NCI-H2227 (cell line): ENCODE results near the gene KIF21A.

Experiments
- DNase-seq: peaks from one replicate; lab custom pipeline; 2025; ENCODE audit not compliant: unreplicated experiment; lab: John Stamatoyannopoulos, UW

KIF21A gene

GRCh38 chr12:39392154-39392925 lies 50.6 kb downstream of the KIF21A start:
- DNase-seq: peak; percentile 3

DNA sequence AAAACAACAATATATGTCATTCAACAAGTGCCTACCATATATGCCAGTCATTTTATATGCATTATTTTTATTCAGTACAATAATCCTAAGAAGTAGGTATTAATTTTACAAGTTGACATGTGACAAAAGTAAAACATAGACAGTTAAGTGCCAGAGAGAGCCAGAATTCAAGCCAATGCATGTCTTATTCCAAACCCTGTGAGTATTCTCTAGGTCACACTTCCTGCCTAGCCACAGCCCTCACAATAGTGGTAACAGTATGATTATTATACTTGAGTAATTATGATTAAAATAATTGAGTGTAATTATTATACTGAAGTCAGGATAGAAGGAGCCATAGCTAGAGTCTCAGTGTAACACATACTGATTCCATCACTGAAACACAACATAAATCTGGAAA lies 52.2 kb downstream of the KIF21A start:
- no peak for DNase-seq

GRCh38 chr12:39389399-39390150 lies 53.3 kb downstream of the KIF21A start:
- no peak for DNase-seq

- DNase-seq: no peak
These were observed 56.6 kb downstream of the KIF21A start for GRCh38 chr12:39386335-39386734.

DNA sequence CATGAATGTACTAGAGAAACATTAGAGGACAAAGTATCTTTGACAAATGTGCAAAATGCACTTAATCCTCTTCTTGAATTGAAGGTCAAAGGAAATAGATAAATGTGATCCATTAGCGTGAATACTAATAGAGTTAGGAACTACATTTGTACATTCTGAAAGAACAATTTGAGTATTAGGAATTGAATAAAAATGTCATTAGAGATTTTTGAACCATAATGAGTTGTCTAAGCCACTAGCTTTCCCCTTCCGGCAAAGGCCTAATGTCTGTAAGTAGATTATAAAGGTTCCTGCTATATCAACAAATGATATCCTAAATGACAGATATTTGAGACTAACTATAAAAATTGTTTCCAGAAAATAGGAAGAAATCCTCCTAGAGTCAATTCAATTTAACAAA lies 59.8 kb downstream of the KIF21A start:
- DNase-seq: no peak

DNA sequence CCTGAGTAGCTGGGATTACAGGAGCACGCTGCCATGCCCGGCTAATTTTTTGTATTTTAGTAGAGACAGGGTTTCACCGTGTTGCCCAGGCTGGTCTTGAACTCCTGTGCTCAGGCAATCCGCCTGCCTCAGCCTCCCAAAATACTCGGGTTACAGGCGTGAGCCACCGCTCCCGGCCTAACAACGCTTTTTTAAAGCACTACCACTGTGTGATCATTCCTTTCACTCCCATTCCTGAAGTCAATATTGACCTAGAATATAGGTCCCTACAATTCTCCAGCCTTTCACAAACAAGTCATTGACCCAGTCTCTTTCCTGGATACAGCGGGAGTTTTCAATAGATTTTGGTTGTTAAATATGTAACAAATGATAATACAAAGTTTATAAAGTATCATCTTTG lies 62.8 kb downstream of the KIF21A start:
- DNase-seq: no peak

DNA sequence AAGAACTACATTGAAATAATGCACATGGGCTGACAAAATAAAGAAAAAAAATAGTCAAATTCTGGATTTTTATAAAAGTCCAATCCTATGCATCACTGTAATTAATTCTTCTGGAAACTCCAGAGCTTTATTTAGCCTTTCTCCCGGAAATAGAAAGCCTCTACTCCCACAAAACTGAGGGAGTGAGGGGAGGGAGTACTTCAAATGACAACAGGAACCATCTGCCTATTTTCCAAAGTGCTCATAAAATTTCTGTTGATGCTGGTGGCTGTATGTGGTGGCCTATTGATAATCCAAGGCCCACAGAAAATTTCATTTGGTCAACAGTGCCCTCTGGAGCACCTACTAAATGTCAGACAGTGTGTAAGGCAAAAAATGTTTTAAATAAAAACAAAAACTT lies 64.6 kb downstream of the KIF21A start:
- no peak for DNase-seq

DNA sequence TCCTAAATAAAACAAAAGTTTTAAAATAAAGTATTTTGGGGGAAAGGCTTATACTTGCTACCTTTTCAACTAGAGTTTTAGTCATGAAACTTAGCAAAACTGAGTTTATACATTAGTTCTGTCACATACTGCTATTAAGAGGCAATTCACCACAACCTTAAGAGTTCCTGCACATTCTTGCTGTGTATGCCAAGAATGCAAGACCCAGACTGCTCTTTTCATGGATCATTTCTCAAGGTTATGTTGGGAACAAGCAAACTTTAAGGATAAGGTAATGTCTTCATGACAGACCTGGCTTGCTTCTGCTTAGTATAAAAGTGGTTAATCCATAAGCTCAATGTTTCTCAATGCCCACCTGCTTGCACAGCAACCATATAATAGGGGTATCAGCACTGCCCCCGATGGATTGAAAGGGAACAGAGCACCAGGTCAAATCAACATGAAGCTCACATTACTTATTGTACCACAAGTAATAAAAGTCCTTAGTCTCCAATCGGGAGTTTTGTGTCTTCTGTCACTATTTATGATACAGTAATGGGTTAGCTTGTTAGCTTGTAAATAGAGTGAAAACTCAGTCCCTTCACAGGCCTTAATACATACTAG lies 67.6 kb downstream of the KIF21A start:
- no peak for DNase-seq

GRCh38 chr12:39372929-39373328 lies 70.0 kb downstream of the KIF21A start:
- no peak for DNase-seq

DNA sequence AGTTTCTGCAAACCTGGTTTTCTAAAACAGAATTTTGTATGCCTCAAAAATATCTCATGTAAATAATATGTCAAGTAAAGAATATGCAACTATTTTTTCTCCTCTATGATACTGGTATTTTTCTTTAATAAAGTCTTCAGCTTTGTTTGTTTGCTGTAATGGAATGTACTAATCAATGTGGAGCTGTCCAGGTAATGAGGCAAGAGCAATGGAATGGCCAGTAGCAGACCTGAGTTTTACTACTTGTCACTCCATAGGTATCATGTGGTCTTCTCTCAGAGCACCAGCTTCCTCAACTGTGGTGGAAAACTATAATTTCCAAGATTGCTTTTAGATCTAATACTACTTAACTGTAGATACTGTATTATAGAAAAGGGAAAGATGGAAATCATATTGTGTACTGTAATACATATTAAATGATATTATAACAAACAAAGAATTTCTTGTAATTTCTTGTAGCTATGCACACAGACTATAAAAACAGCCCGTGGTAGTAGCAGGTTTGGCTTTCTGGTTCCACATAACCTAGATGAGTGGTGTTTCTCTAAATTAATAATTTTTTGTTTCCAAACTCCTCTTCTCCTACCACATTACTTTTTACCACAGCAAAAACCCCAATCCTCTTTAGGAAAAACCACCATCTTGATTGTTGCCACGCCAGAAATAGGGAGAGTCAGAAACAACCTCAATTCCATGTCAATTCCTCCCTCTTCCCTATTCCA lies 70.6 kb downstream of the KIF21A start:
- no peak for DNase-seq

DNA sequence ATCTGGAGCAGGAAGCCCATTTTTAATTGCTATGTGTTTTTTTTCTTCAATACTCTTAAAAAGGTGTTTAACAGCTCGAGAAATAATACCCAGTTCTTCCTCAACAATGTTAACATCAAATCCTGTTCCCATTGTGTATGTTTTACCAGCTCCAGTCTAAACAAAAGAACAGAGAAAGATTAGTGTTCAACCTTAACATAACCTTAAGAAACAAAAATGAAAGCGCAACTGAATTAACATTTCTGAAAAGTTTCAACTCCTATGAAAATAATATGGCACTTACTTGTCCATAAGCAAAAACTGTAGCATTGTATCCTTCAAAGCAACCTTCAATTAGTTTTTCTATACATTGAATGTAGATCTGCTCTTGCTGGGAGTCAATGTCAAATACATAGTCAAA lies 73.2 kb downstream of the KIF21A start:
- no peak for DNase-seq

DNA sequence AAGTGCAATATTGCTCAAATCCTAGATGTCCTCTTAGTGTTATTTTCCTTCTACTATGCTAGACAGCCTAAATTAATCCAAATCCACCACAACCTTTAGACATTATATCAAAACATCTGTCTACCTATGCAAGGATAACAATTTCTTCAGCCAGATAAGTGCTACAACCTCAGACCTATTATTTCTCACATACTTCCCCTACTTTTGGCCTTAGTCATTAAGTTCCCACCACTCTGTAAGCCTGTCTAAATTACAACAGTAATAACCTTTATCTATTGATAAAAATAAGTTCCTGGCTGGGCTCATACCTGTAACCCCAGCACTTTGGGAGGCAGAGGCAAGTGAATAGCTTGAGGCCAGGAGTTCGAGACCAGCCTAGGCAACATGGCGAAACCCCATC lies 74.0 kb downstream of the KIF21A start:
- DNase-seq: no peak

- DNase-seq: no peak
These were observed 74.8 kb downstream of the KIF21A start for GRCh38 chr12:39368096-39368495.

- no peak for DNase-seq
These were observed 75.4 kb downstream of the KIF21A start for GRCh38 chr12:39367494-39367893.

GRCh38 chr12:39365364-39366001 lies 77.4 kb downstream of the KIF21A start:
- DNase-seq: no peak

- DNase-seq: no peak
These were observed 78.7 kb downstream of the KIF21A start for GRCh38 chr12:39364196-39364595.

DNA sequence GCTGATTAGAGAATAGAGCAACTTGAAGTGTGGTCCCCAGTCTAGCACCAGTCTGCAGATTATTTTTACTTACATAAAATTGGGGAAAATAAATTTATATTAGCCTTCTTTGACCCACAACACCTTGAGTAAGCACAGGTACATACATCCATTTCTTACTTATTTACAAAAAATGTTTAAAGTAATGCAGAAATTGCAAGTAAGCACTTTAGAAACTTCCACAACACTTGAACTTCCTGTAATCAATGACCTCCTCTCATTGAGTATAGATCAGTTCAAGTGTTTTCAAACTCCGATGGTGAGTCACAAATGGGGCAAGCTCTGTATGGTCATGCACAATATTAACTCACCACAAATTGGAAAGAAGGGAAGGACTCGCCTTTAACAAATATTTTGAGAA lies 83.3 kb downstream of the KIF21A start:
- no peak for DNase-seq

DNA sequence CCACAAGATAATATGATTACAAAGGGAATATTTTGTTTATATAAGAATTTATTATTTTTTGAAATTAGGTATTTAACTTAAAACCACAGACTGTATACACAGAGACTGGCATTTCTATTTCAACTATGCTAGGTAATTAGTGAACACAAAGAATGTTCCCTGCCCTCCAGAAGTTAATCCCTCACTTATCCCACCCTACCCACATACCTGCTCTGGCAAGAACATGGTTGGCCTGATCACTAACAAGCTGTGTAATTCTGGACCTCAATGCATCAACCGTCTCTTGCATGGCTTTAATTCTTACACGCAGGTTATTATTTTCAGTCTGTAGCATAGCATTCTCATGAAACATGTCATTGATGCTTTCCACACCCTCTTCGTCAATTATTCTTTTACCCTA lies 85.9 kb downstream of the KIF21A start:
- DNase-seq: no peak

DNA sequence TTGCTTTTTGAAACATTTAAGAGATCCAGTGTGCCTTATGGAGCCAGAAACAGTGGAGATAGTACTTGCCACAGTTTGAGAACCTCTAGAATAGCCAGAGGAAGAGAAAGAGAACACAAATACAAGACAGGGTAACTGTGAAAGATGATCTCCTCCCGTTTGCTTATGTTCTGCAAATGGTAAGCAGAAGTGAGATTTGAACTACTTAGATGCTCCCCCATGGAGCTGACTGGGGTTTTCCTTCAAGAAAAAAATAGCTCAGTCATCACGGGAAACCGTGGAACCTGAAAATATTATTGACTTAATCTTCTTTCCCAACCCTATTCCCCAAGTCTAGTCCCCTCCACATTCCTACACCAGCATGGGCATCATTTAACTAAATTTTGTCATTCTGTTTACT lies 87.1 kb downstream of the KIF21A start:
- no peak for DNase-seq

DNA sequence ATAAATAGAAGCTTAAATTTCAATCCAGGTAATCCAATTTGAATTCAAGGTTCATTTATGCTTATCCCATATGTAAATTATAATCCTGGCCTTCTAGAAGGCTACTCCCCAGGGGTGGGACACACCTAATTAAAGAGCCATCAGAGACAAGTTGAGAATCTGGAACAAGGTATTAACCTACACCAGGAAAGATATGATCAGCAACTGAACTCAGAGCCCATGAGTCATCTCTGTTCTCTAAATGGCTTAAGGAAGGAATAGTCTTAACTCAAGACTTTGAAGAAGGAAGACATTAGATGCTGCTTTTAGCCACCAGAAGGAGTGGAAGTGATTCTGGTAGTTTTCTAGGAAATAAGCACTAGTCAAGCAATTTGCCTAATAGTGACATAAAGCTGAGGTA lies 88.0 kb downstream of the KIF21A start:
- no peak for DNase-seq

DNA sequence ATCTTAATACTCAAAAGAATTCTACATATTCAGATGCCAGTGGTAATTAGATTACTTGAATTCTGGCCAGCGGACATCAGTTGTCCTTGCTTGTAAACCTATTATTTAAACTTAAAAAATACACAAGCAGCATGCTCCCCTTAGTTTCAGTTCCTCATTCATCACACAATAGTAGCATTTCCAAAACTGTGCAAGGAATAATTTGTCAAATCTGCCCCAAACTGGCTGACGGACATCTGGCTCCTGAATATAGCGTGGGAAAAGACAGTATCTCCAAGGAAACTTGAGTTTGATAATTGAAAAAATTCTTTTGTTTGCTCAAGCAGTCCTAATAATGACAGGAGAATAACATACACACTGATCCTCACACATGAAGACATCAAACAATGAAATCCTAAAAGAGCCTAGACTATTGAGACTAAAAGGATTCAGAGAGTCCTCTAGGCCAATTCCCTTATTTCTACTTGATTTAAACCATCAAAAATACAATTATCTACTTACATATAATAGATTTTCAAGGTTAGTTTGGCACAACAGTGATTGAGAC lies 90.4 kb downstream of the KIF21A start:
- DNase-seq: no peak
